Measurements from ENCODE around the gene NES. TPM values are rescaled to one million over a fixed set of nuclear protein-coding genes. Genes with fewer than 3 reads are reported as not detected.

The NES gene
- total RNA-seq, 1 donor from 2014 or later = 76.8 TPM

DNA sequence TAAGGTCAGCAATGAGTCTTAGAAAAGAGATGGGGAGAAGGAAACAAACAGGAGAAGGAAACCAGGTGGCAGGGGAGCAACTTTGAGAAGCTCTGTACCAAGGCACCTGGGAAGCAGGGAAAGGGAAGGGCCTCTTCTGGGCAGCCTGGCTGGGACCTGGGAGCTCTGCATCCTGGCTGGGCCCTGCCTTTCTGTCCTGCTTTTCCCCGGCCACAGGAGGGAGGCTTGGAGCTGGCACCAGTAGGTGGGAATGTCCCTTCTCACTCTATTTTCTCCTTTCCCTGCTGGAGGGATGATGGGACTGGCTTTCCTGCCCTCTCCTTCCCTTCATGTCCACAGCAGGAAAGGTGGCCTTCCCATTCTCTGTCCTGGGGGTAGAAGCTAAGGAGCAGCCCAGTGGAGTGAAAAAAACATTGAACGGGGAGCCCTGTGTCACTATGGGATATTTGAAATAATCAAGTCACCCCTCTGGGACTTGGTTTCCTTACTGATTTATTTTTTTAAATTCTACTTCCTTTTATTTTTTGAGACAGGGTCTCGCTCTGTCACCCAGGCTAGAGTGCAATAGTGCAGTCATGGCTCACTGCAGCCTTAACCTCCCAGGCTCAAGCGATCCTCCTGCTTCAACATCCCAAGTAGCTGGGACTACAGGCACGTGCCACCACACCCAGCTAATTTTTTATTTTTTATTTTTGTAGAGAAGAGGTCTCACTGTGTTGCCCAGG lies 5.1 kb upstream of the NES start:
- peaks cover 2% of the 10 kb centered on the region for H3K27me3 ChIP-seq (ENCODE audit: control insufficient read depth, insufficient read depth, low read length)
- H3K36me3 ChIP-seq (ENCODE audit: control insufficient read depth, insufficient read depth, low read length) = no peaks in the 10 kb centered on the region
- TF ChIP-seq, protein P1, sequence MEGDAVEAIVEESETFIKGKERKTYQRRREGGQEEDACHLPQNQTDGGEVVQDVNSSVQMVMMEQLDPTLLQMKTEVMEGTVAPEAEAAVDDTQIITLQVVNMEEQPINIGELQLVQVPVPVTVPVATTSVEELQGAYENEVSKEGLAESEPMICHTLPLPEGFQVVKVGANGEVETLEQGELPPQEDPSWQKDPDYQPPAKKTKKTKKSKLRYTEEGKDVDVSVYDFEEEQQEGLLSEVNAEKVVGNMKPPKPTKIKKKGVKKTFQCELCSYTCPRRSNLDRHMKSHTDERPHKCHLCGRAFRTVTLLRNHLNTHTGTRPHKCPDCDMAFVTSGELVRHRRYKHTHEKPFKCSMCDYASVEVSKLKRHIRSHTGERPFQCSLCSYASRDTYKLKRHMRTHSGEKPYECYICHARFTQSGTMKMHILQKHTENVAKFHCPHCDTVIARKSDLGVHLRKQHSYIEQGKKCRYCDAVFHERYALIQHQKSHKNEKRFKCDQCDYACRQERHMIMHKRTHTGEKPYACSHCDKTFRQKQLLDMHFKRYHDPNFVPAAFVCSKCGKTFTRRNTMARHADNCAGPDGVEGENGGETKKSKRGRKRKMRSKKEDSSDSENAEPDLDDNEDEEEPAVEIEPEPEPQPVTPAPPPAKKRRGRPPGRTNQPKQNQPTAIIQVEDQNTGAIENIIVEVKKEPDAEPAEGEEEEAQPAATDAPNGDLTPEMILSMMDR (IDR thresholded peaks at IDR 0.05; ENCODE audit: insufficient read depth, low read length, poor library complexity, severe bottlenecking) = peak; percentile 27
- DNase-seq (ENCODE audit: low read depth) = no peak
- no peak overlapping the region for H3K4me3 ChIP-seq (ENCODE audit: low read depth, low read length)

DNA sequence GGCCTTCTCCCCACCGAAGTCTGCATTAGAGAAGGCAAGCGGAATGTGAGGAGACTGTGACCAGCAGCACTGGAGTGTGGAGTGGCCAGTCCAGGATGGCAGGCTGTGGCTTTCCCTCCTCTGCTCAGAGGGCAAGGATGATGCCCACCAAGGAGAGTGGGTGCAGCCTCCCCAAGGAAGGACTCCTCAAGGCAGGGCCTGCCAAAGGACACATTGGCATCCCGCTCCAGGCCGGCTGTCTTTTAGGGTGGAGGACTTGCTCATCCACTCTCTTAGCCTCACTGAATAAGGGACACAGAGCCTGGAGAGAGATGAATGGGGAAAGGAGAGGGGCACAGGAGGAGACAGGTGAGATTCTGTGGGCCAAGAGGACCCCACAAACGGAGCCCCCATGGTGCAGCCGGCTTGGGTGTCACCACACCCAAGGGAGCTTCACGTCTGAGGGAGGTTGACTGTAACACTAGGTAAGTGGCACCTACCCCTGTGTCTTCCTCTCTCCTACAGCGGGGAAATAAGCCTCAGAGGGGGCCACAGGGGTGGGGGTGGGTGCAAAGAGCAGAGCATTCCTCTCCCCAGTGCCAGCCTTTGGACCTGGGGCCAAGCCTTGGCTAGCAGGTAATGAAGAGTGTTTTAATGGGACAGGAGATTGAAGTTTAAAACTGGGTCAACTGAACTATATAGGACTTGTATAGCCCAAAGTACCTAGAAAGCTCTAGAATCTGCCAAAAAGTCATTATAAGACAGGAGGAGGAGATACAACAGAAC lies 4.2 kb upstream of the NES start:
- H3K36me3 ChIP-seq (ENCODE audit: control insufficient read depth, insufficient read depth, low read length) = no peaks in the 10 kb centered on the region
- H3K4me3 ChIP-seq (ENCODE audit: low read depth, low read length) = no peak overlapping the region
- DNase-seq (ENCODE audit: low read depth) = no peak
- peaks cover 6% of the 10 kb centered on the region for H3K27me3 ChIP-seq (ENCODE audit: control insufficient read depth, insufficient read depth, low read length)
- TF ChIP-seq, protein P1 (IDR thresholded peaks at IDR 0.05; ENCODE audit: insufficient read depth, low read length, poor library complexity, severe bottlenecking) = no peak

DNA sequence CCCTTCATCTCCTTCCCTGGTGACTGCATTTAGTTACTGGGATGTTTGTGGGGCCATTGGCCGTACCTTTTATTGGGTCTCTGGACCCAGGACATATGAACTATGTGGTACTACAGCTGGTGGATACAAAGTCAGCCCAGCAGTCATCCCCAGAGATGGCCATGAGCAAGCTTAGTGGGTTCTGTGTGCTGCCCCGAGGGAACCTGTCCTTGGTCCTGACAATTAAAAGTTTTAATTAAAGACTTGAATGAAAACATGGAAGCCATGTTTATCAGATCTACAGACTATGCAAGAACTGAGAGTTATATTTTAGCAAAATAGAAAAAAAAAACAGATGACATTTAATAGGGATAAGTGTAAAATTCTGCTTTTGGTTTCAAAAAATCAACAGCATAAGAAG lies 2.8 kb upstream of the NES start:
- TF ChIP-seq, protein P1 (IDR thresholded peaks at IDR 0.05; ENCODE audit: insufficient read depth, low read length, poor library complexity, severe bottlenecking) = no peak
- Histone ChIP-seq H3K36me3 (ENCODE audit: control insufficient read depth, insufficient read depth, low read length) (no peaks in the 10 kb centered on the region), H3K4me3 (ENCODE audit: low read depth, low read length) (no peak overlapping the region), H3K27me3 (ENCODE audit: control insufficient read depth, insufficient read depth, low read length) (peaks cover 6% of the 10 kb centered on the region)
- DNase-seq (ENCODE audit: low read depth) = no peak

DNA sequence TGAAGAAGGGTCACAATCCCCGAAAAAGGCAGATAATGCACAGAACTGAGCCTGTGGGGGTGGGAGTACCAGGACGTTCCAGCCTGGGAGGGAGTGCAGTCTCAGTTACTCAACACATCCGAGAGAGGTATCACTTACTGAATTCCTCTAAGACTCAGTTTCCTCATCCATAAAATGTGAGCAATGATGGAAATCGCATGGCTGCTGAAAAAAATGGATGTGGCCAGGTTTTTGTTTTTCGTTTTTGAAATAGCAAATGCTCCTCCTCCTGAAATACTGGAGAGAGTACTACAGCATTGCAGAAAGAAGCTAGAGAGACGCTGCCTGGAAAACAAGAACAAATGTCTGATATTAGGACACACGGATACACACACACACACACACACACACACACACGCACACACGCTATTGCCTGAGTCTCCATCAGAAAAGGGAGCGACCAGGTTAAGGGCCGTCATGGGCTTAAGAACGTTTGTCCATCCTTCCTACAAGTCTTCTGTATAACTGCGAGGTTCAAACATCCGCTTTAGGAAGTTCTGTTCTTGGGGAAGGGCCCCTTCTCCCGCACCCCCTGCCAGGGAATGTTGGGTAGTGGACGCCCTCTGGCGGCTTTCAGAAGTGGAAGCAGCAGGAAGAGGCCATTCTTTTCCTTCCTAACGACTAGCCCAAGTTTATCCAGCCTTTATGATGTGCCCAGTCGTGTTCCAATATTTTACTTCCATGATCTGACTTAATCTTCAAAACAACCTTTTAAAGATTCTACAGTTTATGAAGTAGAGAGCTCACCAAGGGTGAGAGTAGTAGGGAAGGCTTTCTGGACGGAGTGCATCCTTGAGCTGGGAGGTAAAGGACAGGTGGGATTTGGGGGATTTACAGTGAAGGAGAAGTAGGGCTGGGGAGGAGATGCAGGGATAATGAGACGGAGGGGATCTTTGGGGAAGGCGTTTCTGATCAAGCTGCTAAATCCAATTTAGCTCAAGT lies 699 bp upstream of the NES start:
- H3K27me3 ChIP-seq (ENCODE audit: control insufficient read depth, insufficient read depth, low read length) = peaks cover 6% of the 10 kb centered on the region
- TF ChIP-seq, protein P1 (IDR thresholded peaks at IDR 0.05; ENCODE audit: insufficient read depth, low read length, poor library complexity, severe bottlenecking) = peak; percentile 94
- no peak for DNase-seq (ENCODE audit: low read depth)

DNA sequence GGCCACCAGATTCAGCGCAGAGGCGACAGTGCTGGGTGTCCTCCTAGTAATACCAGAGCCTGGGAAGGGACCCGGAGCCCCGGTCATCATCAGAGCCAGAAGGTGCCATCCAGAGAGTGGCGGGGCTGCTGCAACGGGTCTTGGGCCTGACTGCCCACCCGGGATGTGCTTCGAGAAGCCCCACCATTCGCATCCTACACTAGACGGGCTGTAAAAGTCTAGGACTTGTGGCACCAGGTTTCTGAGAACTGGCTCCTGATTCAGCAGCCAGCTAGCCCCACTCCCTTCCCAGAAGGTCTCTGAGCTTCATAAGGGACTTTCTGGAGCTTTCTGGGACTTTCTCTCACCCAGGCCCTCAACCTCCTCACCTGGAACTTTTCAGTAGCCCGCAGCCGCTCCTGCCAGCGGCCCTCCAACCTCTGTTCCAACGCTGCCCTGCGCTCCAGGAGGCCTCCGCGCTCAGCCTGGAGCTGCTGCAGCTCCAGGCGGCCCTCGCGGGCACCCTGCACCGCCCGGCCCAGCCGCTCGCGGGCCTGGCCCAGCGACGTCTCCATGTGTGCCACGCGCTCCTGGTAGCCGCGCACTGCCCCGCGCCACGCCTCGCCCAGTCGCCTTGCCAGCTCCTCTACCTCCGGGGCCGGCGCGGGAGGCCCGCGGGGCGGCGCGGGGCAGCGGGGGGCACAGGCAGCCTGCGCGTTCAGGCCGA lies 940 bp downstream of the NES start:
- Histone ChIP-seq H3K27me3 (ENCODE audit: control insufficient read depth, insufficient read depth, low read length) (peaks cover 6% of the 10 kb centered on the region), H3K4me3 (ENCODE audit: low read depth, low read length) (peak overlapping the region; percentile 45), H3K36me3 (ENCODE audit: control insufficient read depth, insufficient read depth, low read length) (peaks cover 2% of the 10 kb centered on the region)
- TF ChIP-seq, protein P1 (IDR thresholded peaks at IDR 0.05; ENCODE audit: insufficient read depth, low read length, poor library complexity, severe bottlenecking) = no peak
- DNase-seq (ENCODE audit: low read depth) = no peak

More for the DNA sequence above, 699 bp upstream of the NES start:
- Histone ChIP-seq H3K4me3 (ENCODE audit: low read depth, low read length) (peak overlapping the region; percentile 45), H3K36me3 (ENCODE audit: control insufficient read depth, insufficient read depth, low read length) (peaks cover 2% of the 10 kb centered on the region)

All from kidney epithelial cell (primary cell).